Ishikawa (cell line): ENCODE measurements around the gene TRPV4.

Experiments
- CEBPB ChIP-seq: IDR thresholded peaks from 2 replicates; pipeline ENCODE4 v1.6.1; 2012
- CREB1 ChIP-seq: IDR thresholded peaks from 2 replicates; pipeline ENCODE4 v1.6.1; 2012; ENCODE audit warnings: low read depth
- EGR1 ChIP-seq: IDR thresholded peaks from 2 replicates; pipeline ENCODE4 v1.6.1; 2012
- EP300 ChIP-seq: IDR thresholded peaks from 2 replicates; pipeline ENCODE4 v1.6.1; 2012; ENCODE audit warnings: borderline replicate concordance
- FOXM1 ChIP-seq: IDR thresholded peaks from 2 replicates; pipeline ENCODE4 v1.6.1; 2012; ENCODE audit warnings: low read depth, borderline replicate concordance
- NFIC ChIP-seq: IDR thresholded peaks from 2 replicates; pipeline ENCODE4 v1.6.1; 2012
- RAD21 ChIP-seq: IDR thresholded peaks from 2 replicates; pipeline ENCODE4 v1.6.1; 2012; ENCODE audit warnings: low read depth
- REST ChIP-seq: IDR thresholded peaks from 2 replicates; pipeline ENCODE4 v1.6.1; 2012; ENCODE audit warnings: low read depth, mild to moderate bottlenecking
- TAF1 ChIP-seq: IDR thresholded peaks from 2 replicates; pipeline ENCODE4 v1.6.1; 2012; ENCODE audit warnings: low read depth, mild to moderate bottlenecking
- TCF12 ChIP-seq: IDR thresholded peaks from 2 replicates; pipeline ENCODE4 v1.6.1; 2012; ENCODE audit warnings: low read depth
- TEAD4 ChIP-seq: IDR thresholded peaks from 2 replicates; pipeline ENCODE4 v1.6.1; 2012
- YY1 ChIP-seq: IDR thresholded peaks from 2 replicates; pipeline ENCODE4 v1.6.1; 2012; ENCODE audit warnings: low read depth
- ZBTB7A ChIP-seq: IDR thresholded peaks from 2 replicates; pipeline ENCODE4 v1.6.1; 2012; ENCODE audit warnings: low read depth
- TF ChIP-seq, protein P1 (sequence below): IDR thresholded peaks from 2 replicates; pipeline ENCODE4 v1.6.1; 2012
- TF ChIP-seq, protein P2 (sequence below): IDR thresholded peaks from 2 replicates; pipeline ENCODE4 v1.6.1; 2012

Gene TRPV4

DNA sequence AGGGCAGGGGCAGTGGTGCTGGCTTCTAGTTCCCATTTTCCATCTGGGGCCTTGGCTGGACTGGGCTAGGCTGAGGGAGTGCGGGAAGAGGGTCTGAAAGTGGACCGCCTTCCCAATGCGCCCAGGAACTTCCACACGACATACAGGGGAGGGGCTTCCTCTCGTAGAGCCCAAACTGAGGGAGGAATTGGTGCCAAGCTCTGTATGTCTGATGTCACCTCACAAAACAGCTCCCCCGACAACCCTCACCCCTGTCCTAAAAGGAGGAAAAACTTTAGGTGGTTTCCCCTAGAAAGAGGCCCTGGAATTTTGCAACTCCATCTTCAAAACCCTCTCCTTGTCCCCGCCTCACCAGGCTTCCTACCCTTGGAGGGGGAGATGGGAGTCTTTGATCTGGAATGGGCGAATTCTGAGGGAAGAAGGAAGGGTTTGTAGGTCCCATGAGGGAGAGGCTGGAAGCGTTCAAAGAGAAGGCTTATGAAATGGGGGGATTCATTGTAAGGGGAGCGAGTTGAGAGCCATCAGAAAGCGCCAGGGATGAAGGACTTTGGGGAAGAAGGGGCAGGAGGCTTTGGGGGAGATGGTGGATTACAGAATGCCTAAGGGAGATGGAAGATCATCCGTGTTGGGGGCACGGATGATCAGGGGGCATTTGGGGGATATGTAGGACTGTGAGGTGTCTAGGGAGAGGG, 46.3 kb upstream of the TRPV4 start:
- TF ChIP-seq TAF1 = 0 out of 2 replicates have a peak, but pooled peaks have one; percentile 30
- TF ChIP-seq NFIC = no peak

- no peak for TF ChIP-seq CREB1
- TF ChIP-seq, protein P1, sequence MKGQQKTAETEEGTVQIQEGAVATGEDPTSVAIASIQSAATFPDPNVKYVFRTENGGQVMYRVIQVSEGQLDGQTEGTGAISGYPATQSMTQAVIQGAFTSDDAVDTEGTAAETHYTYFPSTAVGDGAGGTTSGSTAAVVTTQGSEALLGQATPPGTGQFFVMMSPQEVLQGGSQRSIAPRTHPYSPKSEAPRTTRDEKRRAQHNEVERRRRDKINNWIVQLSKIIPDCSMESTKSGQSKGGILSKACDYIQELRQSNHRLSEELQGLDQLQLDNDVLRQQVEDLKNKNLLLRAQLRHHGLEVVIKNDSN = no peak
- TF ChIP-seq TEAD4 = no peak
- TF ChIP-seq EP300 = no peak
- no peak for TF ChIP-seq ZBTB7A
- TF ChIP-seq, protein P2, sequence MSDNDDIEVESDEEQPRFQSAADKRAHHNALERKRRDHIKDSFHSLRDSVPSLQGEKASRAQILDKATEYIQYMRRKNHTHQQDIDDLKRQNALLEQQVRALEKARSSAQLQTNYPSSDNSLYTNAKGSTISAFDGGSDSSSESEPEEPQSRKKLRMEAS = no peak
- TF ChIP-seq TAF1 = no peak
- no peak for TF ChIP-seq YY1
- TF ChIP-seq CEBPB = no peak
- TF ChIP-seq RAD21 = no peak
- no peak for TF ChIP-seq NFIC
- no peak for TF ChIP-seq TCF12
- TF ChIP-seq REST = no peak
- TF ChIP-seq FOXM1 = no peak
- no peak for TF ChIP-seq EGR1
Measured at GRCh38 chr12:109878749-109879148, 45.6 kb upstream of the TRPV4 start.

DNA sequence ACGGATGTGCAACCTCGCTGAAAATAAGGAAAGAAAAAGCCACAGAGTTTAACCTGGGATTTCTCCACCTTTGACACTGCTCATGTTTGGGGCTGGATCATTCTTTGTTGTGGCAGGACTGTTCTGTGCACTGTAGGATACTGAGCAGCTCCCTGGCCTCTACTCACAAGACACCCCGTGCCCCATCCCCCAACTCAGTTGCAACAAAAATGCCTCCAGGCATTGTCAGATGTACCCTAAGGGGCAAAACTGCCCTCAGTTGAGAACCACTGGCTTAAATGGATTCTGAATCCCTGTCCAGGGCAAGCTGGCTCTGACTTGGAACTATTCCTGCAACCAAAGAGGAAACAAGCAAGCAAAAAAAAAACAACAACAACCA, 45.0 kb upstream of the TRPV4 start:
- TF ChIP-seq RAD21 (no peak), TCF12 (no peak)

- TF ChIP-seq TAF1 (no peak), RAD21 (no peak), EP300 (no peak)
Measured at GRCh38 chr12:109877504-109878246, 44.5 kb upstream of the TRPV4 start.

GRCh38 chr12:109876406-109876805, 43.2 kb upstream of the TRPV4 start:
- TF ChIP-seq EP300 = no peak
- TF ChIP-seq TEAD4 = no peak
- TF ChIP-seq NFIC = no peak
- no peak for TF ChIP-seq YY1
- no peak for TF ChIP-seq FOXM1
- no peak for TF ChIP-seq TCF12
- TF ChIP-seq TAF1 = no peak
- TF ChIP-seq, protein P1 = no peak
- TF ChIP-seq EGR1 = no peak
- TF ChIP-seq RAD21 = no peak
- TF ChIP-seq REST = no peak
- no peak for TF ChIP-seq CREB1
- TF ChIP-seq ZBTB7A = no peak

GRCh38 chr12:109875572-109876131, 42.5 kb upstream of the TRPV4 start:
- TF ChIP-seq EGR1 (no peak), RAD21 (no peak), NFIC (peak; percentile 50; the same call in 1 of the 2 replicates), EP300 (no peak), ZBTB7A (no peak), CREB1 (no peak)
- TF ChIP-seq, protein P1 = no peak
